ENCODE data around the gene ZNF544.
"Not testable (repeated sequence)": the region's sequence is repeated elsewhere in the genome, so short reads cannot be mapped to it uniquely, and the experiment has no call there.

DNA sequence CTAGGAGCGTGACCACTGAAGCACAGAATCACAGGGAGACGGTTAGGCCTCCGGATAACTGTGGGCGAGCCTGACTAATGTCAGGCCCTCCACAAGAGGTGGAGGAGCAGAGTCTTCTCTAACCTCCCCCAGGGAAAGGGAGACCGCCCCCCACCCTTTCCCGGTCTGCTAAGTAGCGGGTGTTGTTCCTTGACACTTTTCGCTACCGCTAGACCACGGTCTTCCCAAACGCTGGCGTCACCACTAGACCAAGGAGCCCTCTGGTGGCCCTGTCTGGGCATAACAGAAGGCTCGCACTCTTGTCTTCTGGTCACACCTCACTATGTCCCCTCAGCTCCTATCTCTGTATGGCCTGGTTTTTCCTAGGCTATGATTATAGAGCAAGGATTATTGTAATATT lies 82.0 kb downstream of the ZNF544 start:
- TF ChIP-seq, protein P1, sequence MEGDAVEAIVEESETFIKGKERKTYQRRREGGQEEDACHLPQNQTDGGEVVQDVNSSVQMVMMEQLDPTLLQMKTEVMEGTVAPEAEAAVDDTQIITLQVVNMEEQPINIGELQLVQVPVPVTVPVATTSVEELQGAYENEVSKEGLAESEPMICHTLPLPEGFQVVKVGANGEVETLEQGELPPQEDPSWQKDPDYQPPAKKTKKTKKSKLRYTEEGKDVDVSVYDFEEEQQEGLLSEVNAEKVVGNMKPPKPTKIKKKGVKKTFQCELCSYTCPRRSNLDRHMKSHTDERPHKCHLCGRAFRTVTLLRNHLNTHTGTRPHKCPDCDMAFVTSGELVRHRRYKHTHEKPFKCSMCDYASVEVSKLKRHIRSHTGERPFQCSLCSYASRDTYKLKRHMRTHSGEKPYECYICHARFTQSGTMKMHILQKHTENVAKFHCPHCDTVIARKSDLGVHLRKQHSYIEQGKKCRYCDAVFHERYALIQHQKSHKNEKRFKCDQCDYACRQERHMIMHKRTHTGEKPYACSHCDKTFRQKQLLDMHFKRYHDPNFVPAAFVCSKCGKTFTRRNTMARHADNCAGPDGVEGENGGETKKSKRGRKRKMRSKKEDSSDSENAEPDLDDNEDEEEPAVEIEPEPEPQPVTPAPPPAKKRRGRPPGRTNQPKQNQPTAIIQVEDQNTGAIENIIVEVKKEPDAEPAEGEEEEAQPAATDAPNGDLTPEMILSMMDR (IDR thresholded peaks at IDR 0.05): peak; percentile 10 to 33 (median 27)
- not testable (repeated sequence) for TF ChIP-seq POLR2A (IDR thresholded peaks at IDR 0.05)
